Uterus (tissue), 4 donors: ENCODE data around the gene EDDM13. TPM values are rescaled to one million over a fixed set of nuclear protein-coding genes. Genes with fewer than 3 reads are reported as not detected.

Experiments used
- DNase-seq, 2 donors: peaks; one replicate each; pipeline ENCODE4 v3.0.0-alpha.2; 2019 to 2020
- H3K27ac ChIP-seq, 2 donors: fragments of 200-600 bp; sonication (generic); 1 replicate in 1 of 2; 2 replicates in 1 of 2; pipeline ENCODE4 v1.5.1; 2016 to 2018
- H3K27me3 ChIP-seq, 2 donors: fragments of 200-600 bp; sonication (generic); one replicate each; pipeline ENCODE4 v1.5.1; 2018 to 2019; ENCODE audit warnings: control low read depth in 1 of 2
- H3K36me3 ChIP-seq, 2 donors: fragments of 200-600 bp; sonication (generic); one replicate each; pipeline ENCODE4 v1.5.1; 2019; ENCODE audit warnings: control low read depth in 1 of 2
- H3K4me1 ChIP-seq, 2 donors: fragments of 200-600 bp; sonication (generic); one replicate each; pipeline ENCODE4 v1.5.1; 2018 to 2019; ENCODE audit warnings: control low read depth in 1 of 2
- H3K4me3 ChIP-seq, 2 donors: fragments of 200-600 bp; sonication (generic); 1 replicate in 1 of 2; 2 replicates in 1 of 2; pipeline ENCODE4 v1.5.1; 2018 to 2019; ENCODE audit warnings: mild to moderate bottlenecking in 1 of 2
- H3K9me3 ChIP-seq, 2 donors: fragments of 200-600 bp; sonication (generic); one replicate each; pipeline ENCODE4 v1.5.1; 2019; ENCODE audit warnings: control low read depth in 1 of 2
- POLR2A ChIP-seq, 2 donors: fragments of 450-650 bp; IDR thresholded peaks; one replicate each; pipeline ENCODE4 v1.6.1; 2016; ENCODE audit warnings: antibody characterized with exemption in 2 of 2, mild to moderate bottlenecking in 1 of 2, moderate library complexity in 1 of 2
- intact Hi-C: fragments of 100-400 bp; cut with DNase I; formaldehyde crosslinking; loops from one replicate; pipeline ENCODE4 v1.15.1; 2023; ENCODE audit warnings: low total_unique reads
- small RNA-seq: library from RNA; depleted of rRNA; stranded (forward); fragments of <200 nt; gene quantifications from one replicate; pipeline ENCODE3, GENCODE V24; 2016
- total RNA-seq, 4 donors: library from RNA; depleted of rRNA in 3 of 4; stranded (reverse); fragments of >200 nt in 3 of 4; gene quantifications; one replicate each; pipeline versions ENCODE4 v1.1.0 to v1.2.4, GENCODE V29; 2014 to 2023
- TF ChIP-seq, protein P1 (sequence below), 4 experiments: fragments of 200-600 bp in 2 of 4; fragments of 450-650 bp in 2 of 4; sonication (generic) in 2 of 4; IDR thresholded peaks; one replicate each; pipeline ENCODE4 v1.5.1; 2016 to 2019; ENCODE audit warnings: antibody characterized with exemption in 4 of 4, mild to moderate bottlenecking in 2 of 4, moderate library complexity in 1 of 4
- donor health status: DM: yes; HTN: yes; CAD: no.

The EDDM13 gene
- total RNA-seq, 4 donors from 2014 or later: not detected

DNA sequence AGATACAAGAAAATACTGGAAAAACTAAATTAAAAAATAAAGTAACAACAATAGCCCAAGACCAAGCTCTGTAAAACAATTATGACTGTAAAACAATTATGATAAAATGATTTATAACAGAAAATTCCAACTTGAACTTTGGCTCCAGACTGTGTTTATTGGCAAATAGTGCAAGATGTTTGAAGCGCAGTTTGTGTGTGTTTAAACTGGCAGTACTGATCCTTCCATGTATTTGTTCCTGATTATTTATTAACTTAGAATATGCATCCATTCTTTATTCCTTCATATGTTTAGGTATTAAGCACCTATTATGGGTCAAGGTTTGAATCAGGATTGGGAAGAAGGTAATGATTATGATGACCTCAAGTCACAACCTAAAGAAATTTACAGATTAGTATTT, 83.0 kb downstream of the EDDM13 start:
- Histone ChIP-seq H3K4me1 (no peaks in the 10 kb centered on the region), H3K27ac (no peak overlapping the region), H3K4me3 (no peak overlapping the region), H3K27me3 (no peaks in the 10 kb centered on the region), H3K36me3 (no peaks in the 10 kb centered on the region), H3K9me3 (peaks cover 0 to 19% of the 10 kb centered on the region in 2 donors)
- TF ChIP-seq POLR2A (IDR thresholded peaks at IDR 0.05): no peak
- TF ChIP-seq, protein P1, sequence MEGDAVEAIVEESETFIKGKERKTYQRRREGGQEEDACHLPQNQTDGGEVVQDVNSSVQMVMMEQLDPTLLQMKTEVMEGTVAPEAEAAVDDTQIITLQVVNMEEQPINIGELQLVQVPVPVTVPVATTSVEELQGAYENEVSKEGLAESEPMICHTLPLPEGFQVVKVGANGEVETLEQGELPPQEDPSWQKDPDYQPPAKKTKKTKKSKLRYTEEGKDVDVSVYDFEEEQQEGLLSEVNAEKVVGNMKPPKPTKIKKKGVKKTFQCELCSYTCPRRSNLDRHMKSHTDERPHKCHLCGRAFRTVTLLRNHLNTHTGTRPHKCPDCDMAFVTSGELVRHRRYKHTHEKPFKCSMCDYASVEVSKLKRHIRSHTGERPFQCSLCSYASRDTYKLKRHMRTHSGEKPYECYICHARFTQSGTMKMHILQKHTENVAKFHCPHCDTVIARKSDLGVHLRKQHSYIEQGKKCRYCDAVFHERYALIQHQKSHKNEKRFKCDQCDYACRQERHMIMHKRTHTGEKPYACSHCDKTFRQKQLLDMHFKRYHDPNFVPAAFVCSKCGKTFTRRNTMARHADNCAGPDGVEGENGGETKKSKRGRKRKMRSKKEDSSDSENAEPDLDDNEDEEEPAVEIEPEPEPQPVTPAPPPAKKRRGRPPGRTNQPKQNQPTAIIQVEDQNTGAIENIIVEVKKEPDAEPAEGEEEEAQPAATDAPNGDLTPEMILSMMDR (IDR thresholded peaks at IDR 0.05): no peak
- intact Hi-C loops: loop anchor here (10.0 kb wide), 1 partner anchor 101 kb away; no protein-coding TSS in a partner anchor
- DNase-seq: no peak

DNA sequence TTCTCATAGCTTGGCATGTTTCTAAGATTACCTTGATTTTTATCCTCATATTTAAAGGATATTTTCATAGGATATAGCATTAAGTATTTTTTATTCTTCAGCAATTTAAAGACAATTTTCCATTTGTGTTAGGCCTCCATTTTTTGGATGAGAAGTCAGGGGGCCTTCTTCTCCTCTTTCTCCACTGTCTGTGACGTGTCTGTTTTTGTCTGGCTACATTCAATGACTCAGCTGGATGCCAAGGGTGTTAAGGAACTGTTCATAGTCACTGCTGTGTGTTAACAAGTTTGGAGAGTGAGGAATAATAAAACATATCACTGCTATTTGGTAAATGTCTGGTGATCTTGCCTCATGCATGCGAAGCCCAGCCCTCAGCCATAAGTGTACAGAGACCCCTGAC, 84.4 kb downstream of the EDDM13 start:
- Histone ChIP-seq H3K4me1 (no peaks in the 10 kb centered on the region), H3K27me3 (no peaks in the 10 kb centered on the region), H3K36me3 (no peaks in the 10 kb centered on the region), H3K4me3 (no peak overlapping the region), H3K9me3 (peaks cover 0 to 31% of the 10 kb centered on the region in 2 donors), H3K27ac (no peak overlapping the region)
- intact Hi-C loops: loop anchor here (10.0 kb wide), 1 partner anchor 102 kb away; no protein-coding TSS in a partner anchor
- DNase-seq: no peak
- TF ChIP-seq, protein P1 (IDR thresholded peaks at IDR 0.05): no peak
- TF ChIP-seq POLR2A (IDR thresholded peaks at IDR 0.05): no peak

Small RNA genes lying within 50 kb of the gene (small RNA-seq; reads per million reads assigned to genes)
- not detected for gene RF00019

Other genes with a start within 250 kb of the EDDM13 start
- gene ZNF787, start 151.5 kb upstream of the EDDM13 start, total RNA-seq: 10 to 100 TPM in 2 of 4 donors, 1 to 10 TPM in 1, not detected in 1; 3.3 to 32.1 (median 21.5) TPM
- 10 to 100 TPM in 3 of 4 donors, 1 to 10 TPM in 1; 5.3 to 38.9 (median 21.0) TPM for gene ZNF444, start 131.5 kb upstream of the EDDM13 start, total RNA-seq
- not detected for gene GALP, start 96.7 kb upstream of the EDDM13 start, total RNA-seq
- gene ZSCAN5B, start 75.0 kb upstream of the EDDM13 start, total RNA-seq: not detected
- gene ZSCAN5C, start 70.5 kb upstream of the EDDM13 start, total RNA-seq: not detected
- 10 to 100 TPM in 2 of 4 donors, 1 to 10 TPM in 2; 1.3 to 20.7 (median 12.3) TPM for gene ZSCAN5A, start 42.1 kb downstream of the EDDM13 start, total RNA-seq
- 10 to 100 TPM in 1 of 4 donors, 1 to 10 TPM in 3; 7.5 to 14.1 (median 8.6) TPM for gene ZNF582, start 120.8 kb downstream of the EDDM13 start, total RNA-seq
- 10 to 100 TPM in 3 of 4 donors, 1 to 10 TPM in 1; 1.5 to 25.1 (median 14.4) TPM for gene ZNF583, start 131.6 kb downstream of the EDDM13 start, total RNA-seq
- gene ZNF667, start 204.6 kb downstream of the EDDM13 start, total RNA-seq: 10 to 100 TPM in 1 of 4 donors, 1 to 10 TPM in 3; 2.3 to 20.7 (median 8.2) TPM
- gene ZNF471, start 235.1 kb downstream of the EDDM13 start, total RNA-seq: 10 to 100 TPM in 2 of 4 donors, 1 to 10 TPM in 2; 5.6 to 19.4 (median 10.5) TPM